ENCODE measurements around the gene TNNI3.

TNNI3 gene

GRCh38 chr19:55134736-55135135 is 22.8 kb downstream of the TNNI3 start:
- in situ Hi-C loops (cut with MboI; ENCODE audit: low sequenced_read_pairs, unreplicated experiment), result no loop called here
- no peak for TF ChIP-seq CTCF (IDR thresholded peaks at IDR 0.05; ENCODE audit: borderline replicate concordance, control extremely low read depth, extremely low read depth, insufficient read depth, missing control alignments)
- no peak for DNase-seq (ENCODE audit: low spot score)

GRCh38 chr19:55133639-55134444 is 23.7 kb downstream of the TNNI3 start:
- no peak for TF ChIP-seq CTCF (IDR thresholded peaks at IDR 0.05; ENCODE audit: borderline replicate concordance, control extremely low read depth, extremely low read depth, insufficient read depth, missing control alignments)
- DNase-seq (ENCODE audit: low spot score), result peak; percentile 65
- in situ Hi-C loops (cut with MboI; ENCODE audit: low sequenced_read_pairs, unreplicated experiment), result no loop called here

- no peak for DNase-seq (ENCODE audit: low spot score)
- in situ Hi-C loops (cut with MboI; ENCODE audit: low sequenced_read_pairs, unreplicated experiment), result no loop called here
- TF ChIP-seq CTCF (IDR thresholded peaks at IDR 0.05; ENCODE audit: borderline replicate concordance, control extremely low read depth, extremely low read depth, insufficient read depth, missing control alignments), result no peak
Measured at GRCh38 chr19:55132453-55133129, 24.9 kb downstream of the TNNI3 start.

GRCh38 chr19:55131421-55131820 is 26.1 kb downstream of the TNNI3 start:
- no peak for TF ChIP-seq CTCF (IDR thresholded peaks at IDR 0.05; ENCODE audit: borderline replicate concordance, control extremely low read depth, extremely low read depth, insufficient read depth, missing control alignments)
- no peak for DNase-seq (ENCODE audit: low spot score)
- in situ Hi-C loops (cut with MboI; ENCODE audit: low sequenced_read_pairs, unreplicated experiment), result no loop called here

- in situ Hi-C loops (cut with MboI; ENCODE audit: low sequenced_read_pairs, unreplicated experiment), result no loop called here
- no peak for DNase-seq (ENCODE audit: low spot score)
- no peak for TF ChIP-seq CTCF (IDR thresholded peaks at IDR 0.05; ENCODE audit: borderline replicate concordance, control extremely low read depth, extremely low read depth, insufficient read depth, missing control alignments)
Measured at GRCh38 chr19:55119053-55119452, 38.5 kb downstream of the TNNI3 start.

- DNase-seq (ENCODE audit: low spot score), result no peak
- TF ChIP-seq CTCF (IDR thresholded peaks at IDR 0.05; ENCODE audit: borderline replicate concordance, control extremely low read depth, extremely low read depth, insufficient read depth, missing control alignments), result no peak
- in situ Hi-C loops (cut with MboI; ENCODE audit: low sequenced_read_pairs, unreplicated experiment), result no loop called here
Measured at GRCh38 chr19:55118401-55118991, 39.0 kb downstream of the TNNI3 start.

Measured in GM13976 (cell line).